Colon (tissue), 2 donors: ENCODE data around the gene C17orf78.
"Not testable (repeated sequence)": the region's sequence is repeated elsewhere in the genome, so short reads cannot be mapped to it uniquely, and the experiment has no call there.

ENCODE experiments used
- FAIRE-seq: peaks from 2 replicates; lab custom pipeline; 2012; peaks lifted over from hg19 to GRCh38; lab: Jason Lieb, UNC
- donor health status: control.
- donor health status: control.

The C17orf78 gene

GRCh38 chr17:37386462-37386861, 10.7 kb downstream of the C17orf78 start:
- no peak for FAIRE-seq

- FAIRE-seq: no peak
Observed at GRCh38 chr17:37388266-37388665, 12.5 kb downstream of the C17orf78 start.

- no peak for FAIRE-seq
Observed at GRCh38 chr17:37389160-37389559, 13.4 kb downstream of the C17orf78 start.

- no peak for FAIRE-seq
Observed at GRCh38 chr17:37391146-37391545, 15.4 kb downstream of the C17orf78 start.

- FAIRE-seq: no peak
Observed at GRCh38 chr17:37392024-37392590, 16.3 kb downstream of the C17orf78 start.

GRCh38 chr17:37393352-37393751, 17.6 kb downstream of the C17orf78 start:
- FAIRE-seq: no peak

GRCh38 chr17:37399265-37399803, 23.5 kb downstream of the C17orf78 start:
- FAIRE-seq: no peak

GRCh38 chr17:37400505-37400904, 24.7 kb downstream of the C17orf78 start:
- no peak for FAIRE-seq

GRCh38 chr17:37405522-37405921, 29.7 kb downstream of the C17orf78 start:
- FAIRE-seq: not testable (repeated sequence)

GRCh38 chr17:37405955-37406634, 30.3 kb downstream of the C17orf78 start:
- FAIRE-seq: no peak

- FAIRE-seq: no peak
Observed at GRCh38 chr17:37406635-37407461, 31.1 kb downstream of the C17orf78 start, which contains the start of the genes ACACA and TADA2A. Gene ACACA, minus strand, starts transcription at chr17:37406836. Its CDS starts 537 bp downstream, at chr17:37406299. Gene TADA2A, plus strand, starts transcription at chr17:37406886. Its CDS starts 4,480 bp downstream, at chr17:37411366.

GRCh38 chr17:37408145-37408479, 32.3 kb downstream of the C17orf78 start:
- FAIRE-seq: not testable (repeated sequence)

GRCh38 chr17:37410357-37410756, 34.6 kb downstream of the C17orf78 start:
- FAIRE-seq: no peak

GRCh38 chr17:37413875-37414519, 38.2 kb downstream of the C17orf78 start:
- no peak for FAIRE-seq

GRCh38 chr17:37417852-37418251, 42.1 kb downstream of the C17orf78 start:
- no peak for FAIRE-seq

- FAIRE-seq: no peak
Observed at GRCh38 chr17:37422971-37423625, 47.3 kb downstream of the C17orf78 start.

- FAIRE-seq: no peak
Observed at GRCh38 chr17:37425268-37425667, 49.5 kb downstream of the C17orf78 start.

GRCh38 chr17:37429039-37429438, 53.3 kb downstream of the C17orf78 start:
- FAIRE-seq: no peak

GRCh38 chr17:37429453-37429852, 53.7 kb downstream of the C17orf78 start:
- FAIRE-seq: no peak

- no peak for FAIRE-seq
Observed at GRCh38 chr17:37430051-37430627, 54.4 kb downstream of the C17orf78 start.

- no peak for FAIRE-seq
Observed at GRCh38 chr17:37432671-37433070, 56.9 kb downstream of the C17orf78 start.
